Caco-2 (cell line): ENCODE data around the gene EBF3. TPM values are rescaled to one million over a fixed set of nuclear protein-coding genes. Genes with fewer than 3 reads are reported as not detected.

Experiments
- BruUV-seq: library from RNA; stranded (reverse); fragments of 400-500 nt; replicated peaks from 2 replicates; lab custom pipeline; 2021; lab: Mats Ljungman, UMichigan
- CTCF ChIA-PET: fragments of 300-600 bp; sonication (Branson Sonifier 250); formaldehyde crosslinking; loops from one replicate; lab custom pipeline; 2022; ENCODE audit warnings: antibody characterized with exemption; lab: Charles Lee
- POLR2A ChIA-PET: fragments of 300-600 bp; sonication (Branson Sonifier 250); formaldehyde crosslinking; loops from one replicate; lab custom pipeline; 2022; ENCODE audit warnings: antibody characterized with exemption; lab: Charles Lee
- DNase-seq, 2 experiments: peaks; one replicate each; pipeline versions ENCODE4 v3.0.0 to v3.0.0-alpha.2; 2020 to 2022
- H3K27me3 ChIP-seq: replicated peaks from 2 replicates; pipeline ENCODE4 v1.6.0; 2011; ENCODE audit warnings: low read length; ENCODE audit not compliant: control insufficient read depth, insufficient read depth
- H3K36me3 ChIP-seq: 2 replicates; pipeline ENCODE4 v1.5.1; 2011; ENCODE audit warnings: low read length; ENCODE audit not compliant: control insufficient read depth, insufficient read depth
- H3K4me1 ChIP-seq: fragments of 250-450 bp; sonication (Bioruptor Pico); 2 replicates; pipeline ENCODE4 v1.5.1; 2020; ENCODE audit warnings: mild to moderate bottlenecking
- H3K4me3 ChIP-seq: 2 replicates; pipeline ENCODE4 v1.5.1; 2011; ENCODE audit warnings: low read depth, mild to moderate bottlenecking, control low read depth, low read length
- H3K9me3 ChIP-seq: fragments of 250-450 bp; sonication (Bioruptor Pico); 2 replicates; pipeline ENCODE4 v1.5.1; 2020; ENCODE audit warnings: mild to moderate bottlenecking, moderate library complexity
- H3K27ac Mint-ChIP-seq: one replicate; pipeline ENCODE4 v1.8.0; 2022; ENCODE audit warnings: mixed read lengths; ENCODE audit not compliant: unreplicated experiment
- H3K27me3 Mint-ChIP-seq: one replicate; pipeline ENCODE4 v1.8.0; 2022; ENCODE audit warnings: mixed read lengths; ENCODE audit not compliant: insufficient read depth, unreplicated experiment
- H3K36me3 Mint-ChIP-seq: one replicate; pipeline ENCODE4 v1.8.0; 2022; ENCODE audit warnings: mild to moderate bottlenecking, mixed read lengths; ENCODE audit not compliant: insufficient read depth, unreplicated experiment
- H3K4me1 Mint-ChIP-seq: one replicate; pipeline ENCODE4 v1.8.0; 2022; ENCODE audit warnings: low read depth, mixed read lengths; ENCODE audit not compliant: unreplicated experiment
- H3K4me3 Mint-ChIP-seq: one replicate; pipeline ENCODE4 v1.8.0; 2022; ENCODE audit warnings: mild to moderate bottlenecking, moderate library complexity, mixed read lengths; ENCODE audit not compliant: unreplicated experiment
- H3K9me3 Mint-ChIP-seq: one replicate; pipeline ENCODE4 v1.8.0; 2022; ENCODE audit warnings: mixed read lengths; ENCODE audit not compliant: unreplicated experiment
- intact Hi-C: fragments of 100-400 bp; cut with micrococcal nuclease; formaldehyde crosslinking; loops from one replicate; pipeline ENCODE4 v1.10.0; 2022; ENCODE audit not compliant: unreplicated experiment
- total RNA-seq: library from RNA; stranded (reverse); gene quantifications from 2 replicates; pipeline ENCODE4 v1.2.3, GENCODE V29; 2022
- TF ChIP-seq, protein P1 (sequence below), 2 experiments: fragments of 200-600 bp in 1 of 2; IDR thresholded peaks; 1 replicate in 1 of 2; 2 replicates in 1 of 2; pipeline versions ENCODE4 v1.5.1 to v1.8.0; 2011 to 2022; ENCODE audit warnings: antibody characterized with exemption in 1 of 2, control low read depth in 1 of 2, inconsistent platforms in 1 of 2, low read depth in 1 of 2, low read length in 1 of 2, mild to moderate bottlenecking in 1 of 2, moderate library complexity in 1 of 2; ENCODE audit not compliant: insufficient read depth in 1 of 2, severe bottlenecking in 1 of 2, unreplicated experiment in 1 of 2

EBF3 gene
- total RNA-seq, 1 experiment from 2014 or later = 0.79 TPM

DNA sequence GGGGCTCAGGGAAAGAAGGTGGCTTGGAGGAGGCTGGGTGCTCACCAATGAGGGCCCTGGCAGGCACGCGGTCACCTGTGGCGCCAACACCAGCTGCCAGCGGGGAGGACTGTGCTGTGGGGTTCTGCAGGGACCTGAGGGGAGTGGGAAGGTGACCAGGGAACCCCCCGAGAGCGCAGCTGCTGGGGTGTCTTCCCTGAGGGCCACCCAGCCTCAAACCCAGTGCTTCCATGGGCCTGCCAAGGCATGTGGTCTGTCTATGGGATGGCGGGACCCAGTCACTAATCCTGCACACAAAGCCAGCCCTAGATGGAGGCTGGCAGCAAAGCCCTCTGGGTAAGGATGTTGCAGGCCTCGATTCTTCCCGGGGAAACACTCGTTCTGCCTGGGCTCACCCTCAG lies 117.1 kb downstream of the EBF3 start:
- H3K36me3 ChIP-seq = no peaks in the 10 kb centered on the region
- peaks cover 27% of the 10 kb centered on the region for H3K27me3 Mint-ChIP-seq
- POLR2A ChIA-PET = no interaction called here
- H3K36me3 Mint-ChIP-seq = no peaks in the 10 kb centered on the region
- no peak overlapping the region for H3K27ac Mint-ChIP-seq
- DNase-seq = no peak
- H3K9me3 Mint-ChIP-seq = no peaks in the 10 kb centered on the region
- no peaks in the 10 kb centered on the region for H3K9me3 ChIP-seq
- no peaks in the 10 kb centered on the region for H3K4me1 Mint-ChIP-seq
- 0 out of 2 replicates have a peak, but pooled peaks cover 1% of the 10 kb centered on the region for H3K27me3 ChIP-seq
- no peaks in the 10 kb centered on the region for H3K4me1 ChIP-seq
- intact Hi-C loops = no loop called here
- no TSS peak for BruUV-seq
- no peak overlapping the region for H3K4me3 Mint-ChIP-seq
- no peak overlapping the region for H3K4me3 ChIP-seq
- CTCF ChIA-PET = no interaction called here
- TF ChIP-seq, protein P1, sequence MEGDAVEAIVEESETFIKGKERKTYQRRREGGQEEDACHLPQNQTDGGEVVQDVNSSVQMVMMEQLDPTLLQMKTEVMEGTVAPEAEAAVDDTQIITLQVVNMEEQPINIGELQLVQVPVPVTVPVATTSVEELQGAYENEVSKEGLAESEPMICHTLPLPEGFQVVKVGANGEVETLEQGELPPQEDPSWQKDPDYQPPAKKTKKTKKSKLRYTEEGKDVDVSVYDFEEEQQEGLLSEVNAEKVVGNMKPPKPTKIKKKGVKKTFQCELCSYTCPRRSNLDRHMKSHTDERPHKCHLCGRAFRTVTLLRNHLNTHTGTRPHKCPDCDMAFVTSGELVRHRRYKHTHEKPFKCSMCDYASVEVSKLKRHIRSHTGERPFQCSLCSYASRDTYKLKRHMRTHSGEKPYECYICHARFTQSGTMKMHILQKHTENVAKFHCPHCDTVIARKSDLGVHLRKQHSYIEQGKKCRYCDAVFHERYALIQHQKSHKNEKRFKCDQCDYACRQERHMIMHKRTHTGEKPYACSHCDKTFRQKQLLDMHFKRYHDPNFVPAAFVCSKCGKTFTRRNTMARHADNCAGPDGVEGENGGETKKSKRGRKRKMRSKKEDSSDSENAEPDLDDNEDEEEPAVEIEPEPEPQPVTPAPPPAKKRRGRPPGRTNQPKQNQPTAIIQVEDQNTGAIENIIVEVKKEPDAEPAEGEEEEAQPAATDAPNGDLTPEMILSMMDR (IDR thresholded peaks at IDR 0.05; ENCODE audit: insufficient read depth in 1 of 2, low read depth in 1 of 2, low read length in 1 of 2, severe bottlenecking in 1 of 2, unreplicated experiment in 1 of 2) = no peak

DNA sequence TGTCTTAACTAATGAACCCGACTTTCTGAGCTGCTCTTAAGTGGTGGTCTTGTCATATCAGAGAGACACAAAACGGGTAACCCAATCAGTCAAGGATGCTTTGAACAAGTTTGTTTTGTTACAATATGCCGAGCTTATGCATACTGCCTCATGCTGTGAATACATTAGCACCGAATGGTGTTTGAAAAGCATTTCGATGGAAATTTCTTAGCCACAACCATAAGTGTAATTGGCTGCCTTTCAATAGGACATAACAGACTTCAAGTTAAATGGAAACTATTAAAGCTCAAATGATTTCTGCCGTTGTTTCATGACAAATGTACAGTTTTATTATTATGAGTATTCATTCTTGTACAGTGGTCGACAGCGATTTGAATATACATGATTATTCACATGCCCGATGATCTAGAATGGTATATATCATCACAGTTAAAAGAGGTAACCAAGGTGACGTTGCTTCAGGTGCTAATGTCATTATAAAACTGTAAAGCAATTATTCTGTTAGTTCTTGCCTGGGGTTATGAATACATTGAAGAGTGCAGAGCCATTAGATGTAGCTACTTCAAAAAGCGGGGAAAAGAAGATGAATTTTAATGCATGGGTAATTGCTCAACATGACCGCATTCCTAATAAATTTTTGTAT lies 118.8 kb downstream of the EBF3 start:
- no TSS peak for BruUV-seq
- ChIA-PET CTCF (no interaction called here), POLR2A (no interaction called here)
- no peak for DNase-seq
- Mint-ChIP-seq H3K4me3 (no peak overlapping the region), H3K27ac (no peak overlapping the region), H3K9me3 (no peaks in the 10 kb centered on the region), H3K27me3 (peaks cover 22% of the 10 kb centered on the region), H3K36me3 (no peaks in the 10 kb centered on the region), H3K4me1 (no peaks in the 10 kb centered on the region)
- TF ChIP-seq, protein P1 (IDR thresholded peaks at IDR 0.05; ENCODE audit: insufficient read depth in 1 of 2, low read depth in 1 of 2, low read length in 1 of 2, severe bottlenecking in 1 of 2, unreplicated experiment in 1 of 2) = no peak
- Histone ChIP-seq H3K9me3 (no peaks in the 10 kb centered on the region), H3K36me3 (no peaks in the 10 kb centered on the region), H3K4me3 (no peak overlapping the region), H3K4me1 (no peaks in the 10 kb centered on the region), H3K27me3 (0 out of 2 replicates have a peak, but pooled peaks cover 1% of the 10 kb centered on the region)
- intact Hi-C loops = no loop called here

DNA sequence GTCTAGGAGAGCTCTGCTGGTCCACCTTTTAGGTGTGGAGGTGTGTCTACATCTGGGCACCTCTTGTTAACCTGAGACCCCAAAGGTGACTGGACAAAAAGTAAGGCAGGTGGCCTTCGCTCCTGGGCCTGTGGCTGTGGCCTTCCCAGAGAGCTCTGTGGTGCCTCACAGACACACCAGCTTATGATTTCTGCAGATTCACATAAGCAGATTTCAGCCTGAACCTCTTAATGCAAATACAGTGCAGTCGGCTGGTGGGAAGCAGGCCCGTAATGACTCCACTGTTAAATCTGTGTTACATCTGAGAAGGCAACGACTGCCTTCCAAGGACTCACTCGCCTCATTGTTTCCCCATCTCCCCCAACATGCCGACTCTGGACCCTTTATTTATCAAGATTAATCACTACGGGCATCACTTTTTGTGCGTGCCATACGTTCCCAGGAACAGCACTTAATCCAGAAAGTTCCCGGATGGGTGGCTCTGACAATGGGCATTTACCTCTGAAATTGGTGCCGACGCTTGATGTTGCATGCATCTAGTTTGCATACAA lies 119.8 kb downstream of the EBF3 start:
- Histone ChIP-seq H3K4me3 (no peak overlapping the region), H3K36me3 (no peaks in the 10 kb centered on the region), H3K9me3 (no peaks in the 10 kb centered on the region), H3K4me1 (no peaks in the 10 kb centered on the region), H3K27me3 (0 out of 2 replicates have a peak, but pooled peaks cover 1% of the 10 kb centered on the region)
- Mint-ChIP-seq H3K36me3 (no peaks in the 10 kb centered on the region), H3K27ac (no peak overlapping the region), H3K27me3 (peaks cover 15% of the 10 kb centered on the region), H3K4me1 (no peaks in the 10 kb centered on the region), H3K9me3 (no peaks in the 10 kb centered on the region), H3K4me3 (no peak overlapping the region)
- TF ChIP-seq, protein P1 (IDR thresholded peaks at IDR 0.05; ENCODE audit: insufficient read depth in 1 of 2, low read depth in 1 of 2, low read length in 1 of 2, severe bottlenecking in 1 of 2, unreplicated experiment in 1 of 2) = no peak
- CTCF ChIA-PET = interaction anchor here (0.6 kb wide), 1 partner anchor 10 kb away, joined by 3 read pairs; no protein-coding TSS in a partner anchor
- no TSS peak for BruUV-seq
- no peak for DNase-seq
- intact Hi-C loops = no loop called here
- POLR2A ChIA-PET = no interaction called here
